NB4 (cell line): Measurements from ENCODE around the gene PLXNA2.

ENCODE experiments used
- DNase-seq: peaks from one replicate; pipeline ENCODE4 v3.0.0; 2010; ENCODE audit warnings: low read depth
- H3K4me3 ChIP-seq: one replicate; pipeline ENCODE4 v1.5.1; 2011; ENCODE audit warnings: mild to moderate bottlenecking, low read depth, low read length, moderate library complexity
- CTCF ChIP-seq: IDR thresholded peaks from one replicate; pipeline ENCODE4 v1.5.1; 2012; ENCODE audit warnings: low read depth, low read length
- MAX ChIP-seq: IDR thresholded peaks from 2 replicates; pipeline ENCODE4 v1.6.1; 2011; ENCODE audit warnings: low read depth, low read length
- MYC ChIP-seq: IDR thresholded peaks from 2 replicates; pipeline ENCODE4 v1.6.1; 2011; ENCODE audit warnings: low read depth, low read length
- POLR2A ChIP-seq: IDR thresholded peaks from 2 replicates; pipeline ENCODE4 v1.6.1; 2011; ENCODE audit warnings: mild to moderate bottlenecking; ENCODE audit not compliant: insufficient read length; ENCODE audit errors: extremely low read depth

Gene PLXNA2

GRCh38 chr1:208203848-208204609 lies 40.2 kb downstream of the PLXNA2 start:
- no peak for TF ChIP-seq CTCF
- no peak for TF ChIP-seq MYC
- TF ChIP-seq MAX = no peak
- TF ChIP-seq POLR2A = no peak
- no peak overlapping the region for H3K4me3 ChIP-seq
- no peak for DNase-seq

DNA sequence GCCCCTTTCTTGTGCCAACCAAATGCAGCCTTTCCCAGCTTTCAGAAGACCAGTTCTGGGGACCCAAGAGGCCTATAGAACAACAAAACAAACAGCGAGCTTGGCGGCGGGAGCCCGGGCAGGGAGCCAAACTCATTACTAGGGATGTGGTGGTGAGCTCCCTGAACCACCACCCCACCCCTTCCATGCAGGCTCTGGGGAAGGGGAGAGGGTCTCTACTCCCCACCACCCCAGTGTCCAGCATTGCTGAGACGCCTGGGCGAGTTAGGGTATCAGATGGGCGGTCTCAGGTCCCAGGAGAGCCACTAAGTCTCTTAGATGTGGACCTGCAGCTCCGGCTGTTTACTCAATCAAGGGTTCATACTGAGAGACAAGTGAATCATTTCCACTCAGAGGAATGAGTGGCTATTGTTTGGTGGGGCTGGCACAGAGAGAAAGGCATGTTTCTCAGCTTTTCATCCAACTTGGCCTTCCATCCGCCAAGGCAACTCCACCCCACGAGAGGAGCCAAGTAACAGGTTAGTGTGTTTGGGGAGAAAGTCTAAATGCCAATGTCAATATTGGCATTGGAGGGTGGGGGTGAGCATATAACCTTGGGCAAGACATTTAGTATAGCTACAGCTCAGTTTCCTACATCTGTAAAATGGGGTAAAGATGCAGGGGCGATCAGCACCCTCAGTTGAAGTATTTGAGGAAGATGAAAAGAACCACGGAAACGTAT lies 40.9 kb downstream of the PLXNA2 start:
- DNase-seq = no peak
- TF ChIP-seq MYC (no peak), MAX (no peak), CTCF (no peak)

DNA sequence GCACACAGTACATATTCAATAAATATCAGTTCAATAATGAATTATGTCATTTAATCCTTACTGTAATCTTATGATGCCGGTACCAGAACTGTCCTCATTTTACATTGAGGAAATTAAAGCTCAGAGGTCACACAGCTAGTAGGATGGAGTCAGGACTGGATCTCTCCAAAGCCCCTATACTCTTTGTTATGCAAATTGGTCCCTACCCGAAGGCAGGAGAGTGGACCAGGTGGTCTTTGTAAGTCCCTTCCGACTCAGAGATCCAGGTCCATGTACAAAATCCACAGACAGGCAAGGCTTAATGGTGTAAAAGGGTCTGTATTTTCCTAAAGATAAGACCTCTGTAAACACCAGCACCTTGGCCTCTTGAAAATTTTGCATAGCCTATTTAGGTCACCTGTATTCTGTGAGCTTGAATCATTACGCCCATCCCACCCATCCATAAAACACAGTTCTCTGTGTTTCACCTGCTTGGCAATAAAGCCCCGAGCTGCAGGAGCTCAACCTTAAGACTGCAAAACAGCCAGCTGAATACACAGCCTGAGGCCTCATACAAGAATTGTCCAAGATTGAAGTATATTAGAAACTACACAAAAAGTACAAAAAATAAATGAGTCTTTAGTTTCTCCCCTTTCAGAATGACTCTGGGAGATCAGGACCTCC lies 41.7 kb downstream of the PLXNA2 start:
- no peak overlapping the region for H3K4me3 ChIP-seq
- TF ChIP-seq MYC (no peak), MAX (no peak), CTCF (no peak), POLR2A (no peak)
- DNase-seq = no peak

More for the DNA sequence above, 40.9 kb downstream of the PLXNA2 start:
- no peak overlapping the region for H3K4me3 ChIP-seq

GRCh38 chr1:208201229-208201628 lies 43.0 kb downstream of the PLXNA2 start:
- no peak for DNase-seq
- TF ChIP-seq POLR2A = no peak
- TF ChIP-seq CTCF = no peak
- TF ChIP-seq MAX = no peak
- TF ChIP-seq MYC = no peak
- no peak overlapping the region for H3K4me3 ChIP-seq

GRCh38 chr1:208200116-208200515 lies 44.1 kb downstream of the PLXNA2 start:
- TF ChIP-seq POLR2A (no peak), MYC (no peak), CTCF (no peak), MAX (no peak)
- no peak overlapping the region for H3K4me3 ChIP-seq
- no peak for DNase-seq
